Adrenal gland (tissue), 12 donors: ENCODE results near the gene ARL15. TPM values are rescaled to one million over a fixed set of nuclear protein-coding genes. Genes with fewer than 3 reads are reported as not detected.

Experiments
- DNase-seq, 7 donors: peaks; one replicate each; pipeline ENCODE4 v3.0.0-alpha.2; 2019 to 2020
- H3K27ac ChIP-seq, 5 donors: fragments of 200-600 bp; sonication (generic) in 4 of 5; 1 replicate in 3 of 5; 2 replicates in 2 of 5; pipeline versions ENCODE4 v1.5.1 to v1.8.0; 2016 to 2020; ENCODE audit warnings: mild to moderate bottlenecking in 1 of 5
- H3K27me3 ChIP-seq: fragments of 200-600 bp; 2 replicates; pipeline ENCODE4 v1.8.0; 2021
- H3K36me3 ChIP-seq, 2 donors: fragments of 200-600 bp; replicated peaks in 1 of 2; 1 replicate in 1 of 2; 2 replicates in 1 of 2; pipeline versions ENCODE4 v1.5.1 to v1.8.0; 2018 to 2022
- H3K4me1 ChIP-seq, 2 donors: fragments of 200-600 bp; replicated peaks in 1 of 2; 1 replicate in 1 of 2; 2 replicates in 1 of 2; pipeline versions ENCODE4 v1.5.1 to v1.8.0; 2018 to 2021
- H3K4me3 ChIP-seq, 4 donors: fragments of 200-600 bp; sonication (generic) in 3 of 4; one replicate each; pipeline ENCODE4 v1.5.1; 2016 to 2018
- H3K9me3 ChIP-seq, 3 donors: fragments of 200-600 bp; sonication (generic) in 1 of 3; replicated peaks in 1 of 3; 1 replicate in 2 of 3; 2 replicates in 1 of 3; pipeline versions ENCODE4 v1.5.1 to v1.8.0; 2016 to 2021
- POLR2A ChIP-seq, 2 donors: fragments of 450-650 bp; IDR thresholded peaks; one replicate each; pipeline ENCODE4 v1.6.1; 2017; ENCODE audit warnings: antibody characterized with exemption in 2 of 2, mild to moderate bottlenecking in 2 of 2, moderate library complexity in 1 of 2
- WGBS, 4 donors: extraction: QIAGEN DNeasy Blood & Tissue Kit in 2 of 4; methylation state at CpG; one replicate each; pipeline versions ENCODE4 v1.1.5 to v1.1.7; 2013 to 2017; 5-methylcytosine and 5-hydroxymethylcytosine counted together
- intact Hi-C, 2 donors: fragments of 100-400 bp; cut with DNase I; formaldehyde crosslinking; loops; one replicate each; pipeline versions ENCODE4 v1.14.1 to v1.15.0; 2022 to 2023
- polyA plus RNA-seq, 3 donors: library from polyadenylated mRNA; stranded (reverse); fragments of 200-250 nt in 2 of 3; fragments of 350-450 nt in 1 of 3; fragmentation: Illumina TruSeq in 1 of 3; extraction: RNeasy Lipid Tissue Mini Kit (QIAGEN cat#74804) in 1 of 3; gene quantifications; one replicate each; pipeline ENCODE4 v1.2.3, GENCODE V29; 2013 to 2014
- total RNA-seq, 9 donors: library from RNA; depleted of rRNA in 4 of 9; stranded (reverse); fragments of >200 nt in 4 of 9; fragments of 120-200 nt in 1 of 9; fragmentation: NEBNext Ultra II Directional in 1 of 9; extraction: Animal tissue kit (Norgen Biotek cat#: 25700) in 1 of 9; gene quantifications; one replicate each; pipeline versions ENCODE4 v1.1.0 to v1.2.4, GENCODE V29; 2013 to 2023
- TF ChIP-seq, protein P1 (sequence below), 6 experiments: fragments of 450-650 bp in 4 of 6; fragments of 200-600 bp in 2 of 6; sonication (generic) in 1 of 6; IDR thresholded peaks; 1 replicate in 5 of 6; 2 replicates in 1 of 6; pipeline versions ENCODE4 v1.5.1 to v1.8.0; 2016 to 2021; ENCODE audit warnings: antibody characterized with exemption in 6 of 6, mild to moderate bottlenecking in 2 of 6, moderate library complexity in 1 of 6
- donor health status: healthy with polysubstance abuse.
- donor health status: Bipolar disorder and iron deficiency.
- donor health status: DM: yes; HTN: yes; CAD: no.
- donor health status: DM: no; HTN: no; CAD: no.
- donor health status: DM: no; HTN: no; CAD: no.
- donor health status: DM: yes; HTN: yes; CAD: no.

ARL15 gene
- total and polyA plus RNA-seq, 12 donors = 12.1 to 85.6 (median 38.9) TPM

DNA sequence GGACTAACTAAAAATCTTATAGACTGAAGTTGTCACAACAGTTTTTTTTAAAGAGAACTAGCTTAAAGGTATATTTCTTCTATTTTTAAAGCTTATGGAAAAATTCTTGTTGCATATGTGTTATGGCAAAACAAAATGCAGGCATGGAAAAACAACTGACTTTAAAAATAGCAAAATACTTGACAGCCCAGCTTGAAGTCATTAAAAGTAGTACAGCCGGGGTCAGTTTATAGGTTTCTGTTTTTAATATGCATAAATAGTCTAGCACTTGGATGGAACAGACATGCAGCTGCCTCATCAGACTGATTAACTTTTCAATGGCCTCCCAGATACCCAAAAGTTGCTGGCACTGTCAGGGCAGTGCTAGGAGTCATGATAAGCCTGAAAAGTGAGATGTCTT lies 22.3 kb upstream of the ARL15 start:
- intact Hi-C loops = no loop called here
- WGBS, 4 donors = 74 to 82% (median 78%) methylated on average over 1 of the region's 1 CpG
- no peak for DNase-seq

DNA sequence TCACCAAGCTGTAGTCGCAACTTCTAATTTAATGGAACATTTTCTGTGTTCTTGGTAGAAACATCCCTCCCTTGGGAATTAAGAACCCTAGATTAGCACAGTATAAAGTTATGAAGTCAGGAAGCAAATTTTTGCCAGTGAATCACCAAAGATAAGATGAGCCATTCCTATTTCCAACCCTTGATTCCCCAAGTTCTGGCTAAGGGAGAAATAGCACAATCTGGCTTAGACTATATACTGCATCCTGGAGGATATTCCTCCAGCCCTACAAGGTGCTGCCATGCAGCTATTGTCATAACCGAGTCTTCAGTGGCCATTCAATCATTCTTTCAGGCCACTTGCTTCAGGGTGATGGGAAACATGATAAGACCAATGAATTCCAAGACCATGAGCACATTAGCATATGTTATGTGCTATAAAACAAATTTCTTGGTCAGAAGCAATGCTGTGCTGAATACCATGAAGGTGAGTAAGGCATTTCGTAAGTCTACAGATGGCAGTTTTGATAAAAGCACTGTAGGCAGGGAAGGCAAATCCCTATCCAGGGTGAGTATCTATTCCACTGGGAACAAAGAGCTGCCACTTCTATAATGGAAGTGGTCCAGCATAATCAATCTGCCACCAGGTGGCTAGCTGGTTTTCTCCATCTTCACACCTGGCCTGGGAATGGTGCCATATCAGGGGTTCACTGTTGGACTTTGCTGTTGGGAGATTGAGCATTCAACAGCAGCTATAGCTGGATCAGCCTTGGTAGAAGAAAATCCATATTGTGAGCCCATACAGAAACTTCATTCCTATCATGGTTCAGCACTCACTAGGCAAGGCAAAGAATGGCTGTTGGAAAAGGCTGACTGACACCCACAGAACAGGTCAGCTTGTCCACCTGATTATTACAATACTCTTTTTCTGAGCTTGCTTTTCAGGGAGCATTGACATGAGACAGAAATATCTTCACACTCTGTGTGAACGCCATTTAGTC lies 19.6 kb upstream of the ARL15 start:
- intact Hi-C loops = no loop called here
- Histone ChIP-seq H3K36me3 (no peaks in the 10 kb centered on the region), H3K27ac (no peak overlapping the region), H3K9me3 (no peaks in the 10 kb centered on the region), H3K4me1 (no peaks in the 10 kb centered on the region), H3K4me3 (no peak overlapping the region), H3K27me3 (no peaks in the 10 kb centered on the region)
- WGBS, 4 donors = 70 to 83% (median 82%) methylated on average over 4 of the region's 4 CpGs
- TF ChIP-seq, protein P1, sequence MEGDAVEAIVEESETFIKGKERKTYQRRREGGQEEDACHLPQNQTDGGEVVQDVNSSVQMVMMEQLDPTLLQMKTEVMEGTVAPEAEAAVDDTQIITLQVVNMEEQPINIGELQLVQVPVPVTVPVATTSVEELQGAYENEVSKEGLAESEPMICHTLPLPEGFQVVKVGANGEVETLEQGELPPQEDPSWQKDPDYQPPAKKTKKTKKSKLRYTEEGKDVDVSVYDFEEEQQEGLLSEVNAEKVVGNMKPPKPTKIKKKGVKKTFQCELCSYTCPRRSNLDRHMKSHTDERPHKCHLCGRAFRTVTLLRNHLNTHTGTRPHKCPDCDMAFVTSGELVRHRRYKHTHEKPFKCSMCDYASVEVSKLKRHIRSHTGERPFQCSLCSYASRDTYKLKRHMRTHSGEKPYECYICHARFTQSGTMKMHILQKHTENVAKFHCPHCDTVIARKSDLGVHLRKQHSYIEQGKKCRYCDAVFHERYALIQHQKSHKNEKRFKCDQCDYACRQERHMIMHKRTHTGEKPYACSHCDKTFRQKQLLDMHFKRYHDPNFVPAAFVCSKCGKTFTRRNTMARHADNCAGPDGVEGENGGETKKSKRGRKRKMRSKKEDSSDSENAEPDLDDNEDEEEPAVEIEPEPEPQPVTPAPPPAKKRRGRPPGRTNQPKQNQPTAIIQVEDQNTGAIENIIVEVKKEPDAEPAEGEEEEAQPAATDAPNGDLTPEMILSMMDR (IDR thresholded peaks at IDR 0.05) = no peak
- TF ChIP-seq POLR2A (IDR thresholded peaks at IDR 0.05) = no peak
- no peak for DNase-seq

More for the DNA sequence above, 22.3 kb upstream of the ARL15 start:
- no peaks in the 10 kb centered on the region for H3K9me3 ChIP-seq
- no peak overlapping the region for H3K4me3 ChIP-seq
- no peaks in the 10 kb centered on the region for H3K4me1 ChIP-seq
- H3K27me3 ChIP-seq = no peaks in the 10 kb centered on the region
- no peak for TF ChIP-seq POLR2A (IDR thresholded peaks at IDR 0.05)
- TF ChIP-seq, protein P1 (IDR thresholded peaks at IDR 0.05) = no peak
- no peaks in the 10 kb centered on the region for H3K36me3 ChIP-seq
- no peak overlapping the region for H3K27ac ChIP-seq

DNA sequence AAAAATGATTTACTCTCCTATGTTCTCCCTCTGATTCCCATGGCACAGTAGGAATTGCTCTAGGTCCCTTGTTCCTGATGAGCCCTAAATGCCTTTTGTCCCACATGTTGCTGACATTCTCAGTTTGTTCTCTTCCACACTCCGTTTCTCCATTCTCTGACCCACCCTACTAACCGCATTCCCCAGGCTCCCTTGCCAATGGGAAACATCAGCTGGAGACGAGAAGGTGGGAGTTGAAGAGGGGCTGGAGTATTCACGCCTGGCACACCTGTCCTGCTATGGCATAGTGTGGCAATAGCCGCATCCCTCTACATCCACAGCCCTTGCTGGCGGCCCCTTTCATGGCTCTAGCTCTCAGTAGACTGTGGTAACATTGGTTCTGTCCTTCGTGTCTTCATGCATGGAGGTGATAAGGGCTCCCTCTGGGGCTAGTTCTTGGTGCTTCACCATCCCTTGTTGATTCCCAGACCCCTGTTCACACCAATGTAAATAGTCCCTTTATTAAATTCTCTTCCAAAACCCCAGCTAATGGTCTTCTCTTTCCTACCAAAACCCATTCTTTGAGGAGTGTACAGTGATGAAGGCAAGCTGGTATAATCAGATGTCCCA lies 16.4 kb upstream of the ARL15 start:
- Histone ChIP-seq H3K4me1 (no peaks in the 10 kb centered on the region), H3K27me3 (no peaks in the 10 kb centered on the region), H3K4me3 (no peak overlapping the region), H3K27ac (no peak overlapping the region), H3K9me3 (no peaks in the 10 kb centered on the region), H3K36me3 (no peaks in the 10 kb centered on the region)
- no peak for TF ChIP-seq POLR2A (IDR thresholded peaks at IDR 0.05)
- TF ChIP-seq, protein P1 (IDR thresholded peaks at IDR 0.05) = no peak
- intact Hi-C loops = no loop called here
- 85 to 97% (median 93%) methylated on average over 7 of the region's 7 CpGs for WGBS, 4 donors
- no peak for DNase-seq

DNA sequence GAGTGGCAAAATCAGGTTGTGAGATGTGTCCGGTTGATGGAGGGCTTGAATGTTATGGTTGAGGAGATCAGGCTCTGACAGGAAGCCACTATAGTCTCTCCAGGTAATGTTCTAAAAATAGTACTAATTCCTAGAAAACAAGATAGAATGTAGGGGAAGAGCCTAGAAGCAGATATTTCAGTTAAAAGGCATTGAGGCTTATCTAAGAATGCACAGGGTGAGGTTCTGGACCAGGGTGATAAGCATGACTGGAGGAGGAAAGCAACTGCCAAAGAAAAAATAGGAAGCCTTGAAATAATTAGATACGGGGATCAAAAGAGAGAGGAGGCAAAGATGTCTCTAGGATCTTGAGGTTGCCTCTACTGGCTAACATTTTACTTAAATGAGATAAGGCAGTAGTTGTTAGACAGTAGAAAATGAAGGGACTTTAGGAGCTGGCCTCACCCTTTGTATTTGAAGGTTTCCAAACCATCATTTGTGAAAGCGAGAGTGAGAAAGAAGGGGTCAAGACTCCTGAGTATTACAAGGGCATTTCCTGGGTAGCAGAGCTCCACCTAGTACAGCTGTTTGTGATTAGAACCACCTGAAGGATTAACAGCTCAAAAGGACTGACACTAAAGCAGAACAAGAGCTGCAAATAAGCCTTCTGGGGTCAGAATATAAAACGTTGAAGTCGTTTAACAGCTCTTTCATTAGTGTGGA lies 15.4 kb upstream of the ARL15 start:
- TF ChIP-seq, protein P1 (IDR thresholded peaks at IDR 0.05) = no peak
- TF ChIP-seq POLR2A (IDR thresholded peaks at IDR 0.05) = no peak
- peaks cover 0 to 4% of the 10 kb centered on the region in 2 donors for H3K4me1 ChIP-seq

More for the DNA sequence above, 15.4 kb upstream of the ARL15 start:
- Histone ChIP-seq H3K27ac (no peak overlapping the region), H3K36me3 (no peaks in the 10 kb centered on the region), H3K4me3 (no peak overlapping the region), H3K9me3 (no peaks in the 10 kb centered on the region), H3K27me3 (no peaks in the 10 kb centered on the region)
- DNase-seq = no peak
- intact Hi-C loops = no loop called here
- WGBS, 4 donors = 57 to 70% (median 64%) methylated on average over 5 of the region's 5 CpGs
